HCT116 (cell line): ENCODE results near the gene SEMA5A.

Experiments used
- EZH2phosphoT487 ChIP-seq: fragments of 200-600 bp; IDR thresholded peaks from 2 replicates; pipeline ENCODE4 v1.6.1; 2018; ENCODE audit warnings: antibody characterized with exemption, borderline replicate concordance
- POLR2A ChIP-seq: IDR thresholded peaks from 2 replicates; pipeline ENCODE4 v1.7.0; 2011; ENCODE audit warnings: borderline replicate concordance; ENCODE audit not compliant: insufficient read depth, insufficient read length; ENCODE audit errors: extremely low read depth
- SIN3A ChIP-seq: IDR thresholded peaks from 2 replicates; pipeline ENCODE4 v1.6.1; 2012; ENCODE audit warnings: low read depth
- ZNF274 ChIP-seq: fragments of 200-500 bp; sonication (Bioruptor generic); IDR thresholded peaks from 2 replicates; pipeline ENCODE4 v1.6.1; 2014; ENCODE audit warnings: mild to moderate bottlenecking, low read depth, low read length, inconsistent platforms
- TF ChIP-seq, protein P1 (sequence below), 3 experiments: fragments of 200-600 bp in 1 of 3; sonication (generic) in 1 of 3; IDR thresholded peaks in 2 of 3; conservative IDR thresholded peaks in 1 of 3; 2 replicates each; pipeline ENCODE4 v1.5.1; 2012 to 2017; ENCODE audit warnings: low read depth in 2 of 3, low read length in 2 of 3, antibody characterized with exemption in 1 of 3, borderline replicate concordance in 1 of 3, control low read depth in 1 of 3, mild to moderate bottlenecking in 1 of 3, mixed read lengths in 1 of 3, mixed run types in 1 of 3, moderate library complexity in 1 of 3; ENCODE audit not compliant: insufficient read depth in 1 of 3
- TF ChIP-seq, protein P2 (sequence below): IDR thresholded peaks from 2 replicates; pipeline ENCODE4 v1.6.1; 2012; ENCODE audit warnings: low read depth

DNA sequence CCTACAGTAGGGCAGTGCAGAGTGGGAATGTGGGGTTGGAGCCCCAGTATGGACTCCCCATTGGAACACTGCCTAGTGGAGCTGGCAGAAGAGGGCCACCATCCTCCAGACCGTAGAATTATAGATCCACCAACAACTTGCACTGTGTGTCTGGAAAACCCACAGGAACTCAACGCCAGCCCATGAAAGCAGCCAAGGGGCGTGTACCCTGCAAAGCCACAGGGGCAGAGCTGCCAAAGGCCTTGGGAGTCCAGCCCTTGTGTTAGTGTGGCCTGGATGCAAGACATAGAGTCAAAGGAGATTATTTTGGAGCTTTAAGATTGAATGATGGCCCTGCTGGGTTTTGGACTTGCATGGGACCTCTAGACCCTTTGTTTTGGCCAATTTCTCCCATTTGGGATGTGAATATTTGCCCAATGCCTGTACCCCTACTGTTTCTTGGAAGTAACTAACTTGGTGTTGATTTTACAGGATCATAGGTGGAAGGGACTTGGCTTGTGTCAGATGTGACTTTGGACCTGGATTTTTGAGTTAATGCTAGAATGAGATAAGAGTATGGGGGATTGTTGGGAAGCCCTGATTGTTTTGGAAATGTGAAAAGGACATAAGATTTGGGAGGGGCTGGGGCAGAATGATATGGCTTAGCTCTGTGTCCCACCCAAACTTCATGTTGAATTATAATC is 266.8 kb downstream of the SEMA5A start:
- TF ChIP-seq, protein P1, sequence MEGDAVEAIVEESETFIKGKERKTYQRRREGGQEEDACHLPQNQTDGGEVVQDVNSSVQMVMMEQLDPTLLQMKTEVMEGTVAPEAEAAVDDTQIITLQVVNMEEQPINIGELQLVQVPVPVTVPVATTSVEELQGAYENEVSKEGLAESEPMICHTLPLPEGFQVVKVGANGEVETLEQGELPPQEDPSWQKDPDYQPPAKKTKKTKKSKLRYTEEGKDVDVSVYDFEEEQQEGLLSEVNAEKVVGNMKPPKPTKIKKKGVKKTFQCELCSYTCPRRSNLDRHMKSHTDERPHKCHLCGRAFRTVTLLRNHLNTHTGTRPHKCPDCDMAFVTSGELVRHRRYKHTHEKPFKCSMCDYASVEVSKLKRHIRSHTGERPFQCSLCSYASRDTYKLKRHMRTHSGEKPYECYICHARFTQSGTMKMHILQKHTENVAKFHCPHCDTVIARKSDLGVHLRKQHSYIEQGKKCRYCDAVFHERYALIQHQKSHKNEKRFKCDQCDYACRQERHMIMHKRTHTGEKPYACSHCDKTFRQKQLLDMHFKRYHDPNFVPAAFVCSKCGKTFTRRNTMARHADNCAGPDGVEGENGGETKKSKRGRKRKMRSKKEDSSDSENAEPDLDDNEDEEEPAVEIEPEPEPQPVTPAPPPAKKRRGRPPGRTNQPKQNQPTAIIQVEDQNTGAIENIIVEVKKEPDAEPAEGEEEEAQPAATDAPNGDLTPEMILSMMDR (IDR thresholded peaks at IDR 0.05 in 2 of 3, conservative IDR thresholded peaks at IDR 0.05 in 1 of 3; ENCODE audit: borderline replicate concordance in 1 of 3, insufficient read depth in 1 of 3, low read depth in 2 of 3, low read length in 2 of 3): no peak
- TF ChIP-seq SIN3A (no peak), EZH2phosphoT487 (no peak), POLR2A (no peak), ZNF274 (no peak)
- TF ChIP-seq, protein P2, sequence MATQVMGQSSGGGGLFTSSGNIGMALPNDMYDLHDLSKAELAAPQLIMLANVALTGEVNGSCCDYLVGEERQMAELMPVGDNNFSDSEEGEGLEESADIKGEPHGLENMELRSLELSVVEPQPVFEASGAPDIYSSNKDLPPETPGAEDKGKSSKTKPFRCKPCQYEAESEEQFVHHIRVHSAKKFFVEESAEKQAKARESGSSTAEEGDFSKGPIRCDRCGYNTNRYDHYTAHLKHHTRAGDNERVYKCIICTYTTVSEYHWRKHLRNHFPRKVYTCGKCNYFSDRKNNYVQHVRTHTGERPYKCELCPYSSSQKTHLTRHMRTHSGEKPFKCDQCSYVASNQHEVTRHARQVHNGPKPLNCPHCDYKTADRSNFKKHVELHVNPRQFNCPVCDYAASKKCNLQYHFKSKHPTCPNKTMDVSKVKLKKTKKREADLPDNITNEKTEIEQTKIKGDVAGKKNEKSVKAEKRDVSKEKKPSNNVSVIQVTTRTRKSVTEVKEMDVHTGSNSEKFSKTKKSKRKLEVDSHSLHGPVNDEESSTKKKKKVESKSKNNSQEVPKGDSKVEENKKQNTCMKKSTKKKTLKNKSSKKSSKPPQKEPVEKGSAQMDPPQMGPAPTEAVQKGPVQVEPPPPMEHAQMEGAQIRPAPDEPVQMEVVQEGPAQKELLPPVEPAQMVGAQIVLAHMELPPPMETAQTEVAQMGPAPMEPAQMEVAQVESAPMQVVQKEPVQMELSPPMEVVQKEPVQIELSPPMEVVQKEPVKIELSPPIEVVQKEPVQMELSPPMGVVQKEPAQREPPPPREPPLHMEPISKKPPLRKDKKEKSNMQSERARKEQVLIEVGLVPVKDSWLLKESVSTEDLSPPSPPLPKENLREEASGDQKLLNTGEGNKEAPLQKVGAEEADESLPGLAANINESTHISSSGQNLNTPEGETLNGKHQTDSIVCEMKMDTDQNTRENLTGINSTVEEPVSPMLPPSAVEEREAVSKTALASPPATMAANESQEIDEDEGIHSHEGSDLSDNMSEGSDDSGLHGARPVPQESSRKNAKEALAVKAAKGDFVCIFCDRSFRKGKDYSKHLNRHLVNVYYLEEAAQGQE: no peak
